Panc1 (cell line): ENCODE data around the gene MYO1E.

Experiments used
- CTCF ChIP-seq: fragments of 450-650 bp; IDR thresholded peaks from 2 replicates; pipeline ENCODE4 v1.5.1; 2017; ENCODE audit warnings: mild to moderate bottlenecking
- POLR2AphosphoS5 ChIP-seq: IDR thresholded peaks from 2 replicates; pipeline ENCODE4 v1.6.1; 2012; ENCODE audit warnings: mild to moderate bottlenecking, low read depth, low read length, moderate library complexity
- SIN3A ChIP-seq: IDR thresholded peaks from 2 replicates; pipeline ENCODE4 v1.6.1; 2012; ENCODE audit warnings: low read depth, mild to moderate bottlenecking, low read length, moderate library complexity, borderline replicate concordance; ENCODE audit not compliant: insufficient read depth
- TCF7L2 ChIP-seq: IDR thresholded peaks from 2 replicates; pipeline ENCODE4 v1.6.1; 2011; ENCODE audit warnings: mild to moderate bottlenecking, low read depth, low read length, inconsistent platforms

- TF ChIP-seq TCF7L2 (no peak), CTCF (no peak), POLR2AphosphoS5 (no peak), SIN3A (no peak)
Measured at GRCh38 chr15:59119625-59120024, 253.0 kb downstream of the MYO1E start.
